GM21529 (cell line): Measurements from ENCODE around the gene ADRB1.

Experiments
- ATAC-seq: cut with Tn5 transposase; IDR thresholded peaks from one replicate; pipeline ENCODE4 v1.9.1; 2021; ENCODE audit not compliant: unreplicated experiment

Gene ADRB1

DNA sequence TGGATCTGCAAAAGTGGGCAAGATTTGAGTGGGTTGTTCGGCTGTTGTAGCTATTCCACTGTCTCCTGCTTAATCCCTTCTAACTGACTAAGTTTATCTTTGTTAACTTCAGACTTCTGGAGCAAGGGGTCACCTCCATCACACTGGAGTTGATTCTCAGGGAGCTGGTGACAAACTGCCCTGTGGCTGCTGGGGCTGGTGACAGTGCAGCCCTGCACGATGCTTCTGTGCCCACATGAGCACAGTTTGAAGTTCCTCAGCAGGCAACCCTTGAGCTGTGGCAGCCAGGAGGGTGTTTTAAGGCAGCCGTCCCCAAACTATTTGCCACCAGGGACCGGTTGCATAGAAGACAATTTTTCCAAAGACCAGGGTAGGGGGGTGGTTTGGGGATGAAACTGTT, 40.5 kb downstream of the ADRB1 start:
- ATAC-seq, result no peak

DNA sequence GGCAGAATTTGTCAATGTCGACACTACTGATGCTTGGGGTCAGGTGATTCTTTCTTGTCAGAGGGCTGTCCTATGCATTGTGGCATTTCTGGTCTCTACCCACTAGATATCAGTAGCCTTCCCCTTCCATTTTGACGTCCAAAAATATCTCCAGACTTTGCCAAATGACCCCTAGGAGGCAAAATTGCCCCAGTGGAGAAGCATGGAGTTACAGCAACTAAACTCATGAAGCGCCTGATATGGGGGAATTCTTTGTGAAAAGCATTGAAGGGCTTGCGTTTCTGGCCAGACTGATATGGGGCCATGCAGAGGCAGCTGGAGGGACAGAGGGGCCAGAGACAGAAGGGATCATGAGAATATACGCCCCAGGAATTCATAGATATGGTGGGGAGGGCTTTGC, 43.6 kb downstream of the ADRB1 start:
- no peak for ATAC-seq

DNA sequence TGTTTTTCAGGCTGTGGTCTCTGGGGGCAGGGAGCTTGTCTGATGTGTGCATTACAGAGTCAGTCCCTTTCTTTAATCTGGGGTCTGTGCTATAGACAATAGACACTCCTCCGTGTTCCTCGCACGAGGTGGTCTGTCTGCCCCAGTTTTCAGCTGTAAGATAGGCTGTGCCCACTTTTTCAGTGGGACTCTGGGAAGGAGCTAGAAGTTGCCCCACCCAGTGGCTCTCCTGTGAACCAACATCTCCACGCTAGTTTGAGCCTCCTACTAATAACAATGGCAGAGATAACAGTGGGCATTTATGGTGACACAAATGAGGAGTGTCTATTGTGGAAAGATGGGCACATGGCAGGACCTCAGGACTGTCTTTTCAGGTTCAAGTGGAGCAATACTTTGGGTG, 44.0 kb downstream of the ADRB1 start:
- no peak for ATAC-seq

DNA sequence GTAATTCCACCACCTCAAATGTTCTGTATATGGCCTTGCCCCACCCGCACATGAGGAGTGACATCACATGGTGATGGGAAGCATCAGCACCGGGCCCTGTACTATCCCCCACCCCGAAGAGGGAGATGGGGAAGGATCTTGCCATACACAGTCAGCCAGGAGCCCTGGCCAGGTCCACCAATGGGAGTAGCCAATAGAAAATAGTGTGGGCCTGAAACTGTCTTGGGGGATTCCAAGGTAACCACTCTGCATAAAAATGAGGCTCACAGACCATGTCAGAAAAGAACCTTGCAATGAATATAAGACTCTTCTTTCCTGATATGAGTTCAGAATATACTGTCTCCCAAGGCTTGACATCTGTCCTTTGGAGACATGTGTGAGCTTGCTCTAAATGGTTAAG, 51.1 kb downstream of the ADRB1 start:
- ATAC-seq, result peak; percentile 54

DNA sequence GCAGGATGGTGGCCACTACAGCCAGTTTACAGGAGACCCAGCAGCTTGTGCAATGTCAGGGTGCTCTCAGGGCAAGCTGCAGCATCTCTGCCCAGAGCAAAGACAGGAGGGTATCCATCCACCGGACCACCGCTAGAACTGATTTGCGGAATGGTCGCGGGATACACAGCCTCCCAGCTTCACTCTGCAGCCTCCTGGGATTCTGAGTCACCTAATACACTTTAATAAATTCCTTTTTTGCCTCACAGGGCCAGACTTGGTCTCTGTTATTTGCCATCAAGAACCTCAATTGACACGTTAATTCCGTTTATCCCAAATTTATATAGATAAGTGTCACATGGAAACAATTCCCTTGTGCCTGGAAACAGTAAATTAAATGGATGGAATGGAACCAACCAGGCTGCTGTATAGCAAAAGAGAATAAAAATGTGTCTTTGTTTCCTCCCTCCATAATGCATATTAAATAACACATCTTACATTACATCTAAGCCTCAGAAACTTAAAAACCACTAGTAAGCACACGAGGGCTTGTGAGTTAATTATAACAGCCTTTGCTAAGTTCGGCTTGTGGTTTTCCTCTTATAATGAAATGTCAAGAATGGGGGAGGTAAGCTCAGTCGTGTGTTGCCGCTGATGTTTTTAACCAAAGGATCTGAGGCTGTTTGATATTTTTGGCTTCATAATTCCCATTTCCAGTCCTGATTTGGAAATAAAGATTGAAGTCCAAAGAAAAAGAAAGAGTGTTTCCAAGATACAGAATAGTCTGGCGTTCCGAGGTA, 52.1 kb downstream of the ADRB1 start:
- ATAC-seq, result peak; percentile 55
